Measurements from ENCODE around the gene KRTAP12-1. TPM values are rescaled to one million over a fixed set of nuclear protein-coding genes. Genes with fewer than 3 reads are reported as not detected.

Gene KRTAP12-1
- total and polyA plus RNA-seq, 2 of the 8 experiments (the other 6 are each of a cell fraction or from before 2014, with no cell fraction given), result 0.50 to 0.73 TPM

- POLR2A ChIA-PET (ENCODE audit: partially characterized antibody), result interaction anchor here (1.4 to 2.2 kb wide), 3 partner anchors 12 to 178 kb away, joined by 4 read pairs; partner anchors contain the start of gene KRTAP10-4
- Histone ChIP-seq H3K9me3 (ENCODE audit: insufficient read depth in 2 of 2, low read depth in 1 of 2, low read length in 1 of 2) (peaks cover 0 to 4% of the 10 kb centered on the region in 2 experiments; a peak in 1 of 4 replicates), H2BK20ac (ENCODE audit: low read length) (no peak overlapping the region), H4K20me1 (replicated peaks in 1 of 2; ENCODE audit: control insufficient read depth in 1 of 2, insufficient read depth in 2 of 2, low read length in 2 of 2) (no peaks in the 10 kb centered on the region), H3K79me1 (ENCODE audit: low read depth, low read length) (peaks cover 3% of the 10 kb centered on the region; the same call in 1 of the 2 replicates), H3K14ac (ENCODE audit: insufficient read length) (no peak overlapping the region), H2AK5ac (ENCODE audit: low read depth, low read length) (no peak overlapping the region), H2BK5ac (ENCODE audit: low read depth, low read length) (no peak overlapping the region; the same call in 1 of the 2 replicates), H4K5ac (ENCODE audit: insufficient read length, low read depth, low read length) (no peak overlapping the region), H2BK15ac (ENCODE audit: low read length) (peak overlapping the region; percentile 53; the same call in 1 of the 2 replicates), H4K91ac (replicated peaks; ENCODE audit: insufficient read length, low read length) (no peak overlapping the region), H3K9ac (replicated peaks in 1 of 4; ENCODE audit: extremely low read depth in 1 of 4, low read depth in 3 of 4, low read length in 3 of 4) (no peak overlapping the region), H3K4ac (replicated peaks; ENCODE audit: insufficient read length, low read depth, low read length) (peak overlapping the region; percentile 72), H3K23me2 (ENCODE audit: low read depth, low read length) (no peaks in the 10 kb centered on the region), H3K27ac (ENCODE audit: low read depth, low read length) (no peak overlapping the region), H3K56ac (replicated peaks; ENCODE audit: insufficient read length, low read depth, low read length) (no peak overlapping the region), H2BK12ac (ENCODE audit: low read depth, low read length) (no peak overlapping the region), H3K4me2 (ENCODE audit: insufficient read depth in 1 of 2, low read depth in 2 of 2, low read length in 2 of 2) (no peak overlapping the region), H3K27me3 (replicated peaks in 1 of 4; ENCODE audit: control insufficient read depth in 3 of 4, extremely low read depth in 1 of 4, insufficient read depth in 3 of 4, low read length in 3 of 4) (no peaks in the 10 kb centered on the region), H3K4me1 (replicated peaks in 1 of 4; ENCODE audit: control insufficient read depth in 3 of 4, insufficient read depth in 4 of 4, low read length in 3 of 4) (peaks cover 0 to 30% (median 16%) of the 10 kb centered on the region in 4 experiments; a peak in 6 of 7 replicates), H3K23ac (ENCODE audit: insufficient read length) (no peak overlapping the region), H2AFZ (ENCODE audit: low read length) (no peak overlapping the region), H3K4me3 (ENCODE audit: extremely low read depth in 1 of 4, insufficient read depth in 2 of 4, low read depth in 3 of 4, low read length in 4 of 4) (no peak overlapping the region), H3K18ac (ENCODE audit: extremely low read depth, low read length) (no peak overlapping the region), H4K8ac (ENCODE audit: extremely low read depth, insufficient read depth, low read length) (no peak overlapping the region), H3K79me2 (ENCODE audit: control insufficient read depth in 1 of 2, insufficient read depth in 2 of 2, low read length in 2 of 2) (no peaks in the 10 kb centered on the region), H3K36me3 (ENCODE audit: control insufficient read depth in 2 of 4, insufficient read depth in 4 of 4, low read length in 3 of 4) (no peaks in the 10 kb centered on the region), H2BK120ac (replicated peaks; ENCODE audit: low read depth, low read length) (peak overlapping the region; percentile 58)
- CTCF ChIA-PET (ENCODE audit: partially characterized antibody), result interaction anchor here (0.6 to 3.8 kb wide), 7 partner anchors 10 to 443 kb away, joined by 3 to 13 read pairs (median 3); no protein-coding TSS in a partner anchor
- no peak for DNase-seq (ENCODE audit: low read depth in 1 of 2, low spot score in 2 of 2)
- WGBS, 2 experiments (ENCODE audit: extremely low coverage in 1 of 2, insufficient coverage in 1 of 2, insufficient read length in 1 of 2, insufficient replicate concordance in 2 of 2, low coverage in 1 of 2, low lambda C conversion rate in 2 of 2, missing lambda C conversion rate in 1 of 2), result 92% methylated on average over 8 of the region's 8 CpGs; no CpG with 5 or more reads in 1 of the 2 experiments
- no peak for FAIRE-seq
- no peak for TF ChIP-seq E2F6 (IDR thresholded peaks at IDR 0.05)
- TF ChIP-seq TAF1 (IDR thresholded peaks at IDR 0.05; ENCODE audit: low read depth, low read length), result no peak
- no peak for TF ChIP-seq ATF2 (IDR thresholded peaks at IDR 0.05; ENCODE audit: low read length)
- TF ChIP-seq POLR2AphosphoS5 (IDR thresholded peaks at IDR 0.05; ENCODE audit: low read depth, low read length), result no peak
- no peak for TF ChIP-seq RBBP5 (IDR thresholded peaks at IDR 0.05; ENCODE audit: borderline replicate concordance, low read depth, low read length)
- TF ChIP-seq CREB1 (IDR thresholded peaks at IDR 0.05), result no peak
- TF ChIP-seq SRF (IDR thresholded peaks at IDR 0.05; ENCODE audit: low read depth, low read length), result no peak
- no peak for TF ChIP-seq KDM5A (IDR thresholded peaks at IDR 0.05; ENCODE audit: low read length)
- no peak for TF ChIP-seq CBX8 (IDR thresholded peaks at IDR 0.05; ENCODE audit: borderline replicate concordance, low read depth, low read length)
- TF ChIP-seq ZNF274 (IDR thresholded peaks at IDR 0.05; ENCODE audit: borderline replicate concordance, extremely low read depth, low read length), result no peak
- no peak for TF ChIP-seq MAFK (IDR thresholded peaks at IDR 0.05; ENCODE audit: low read depth, low read length)
- no peak for TF ChIP-seq HDAC6 (IDR thresholded peaks at IDR 0.05; ENCODE audit: low read depth, low read length)
Observed at GRCh38 chr21:44695641-44696040, 13.7 kb upstream of the KRTAP12-1 start.

All from H1 (cell line).